Neural crest cell (in vitro differentiated cells): ENCODE data around the gene PIGR. TPM values are rescaled to one million over a fixed set of nuclear protein-coding genes. Genes with fewer than 3 reads are reported as not detected.

Experiments
- DNase-seq: peaks from one replicate; pipeline ENCODE4 v3.0.0; 2021; ENCODE audit warnings: low read depth, mixed read lengths, low spot score
- H3K27ac Mint-ChIP-seq: one replicate; pipeline ENCODE4 v1.8.0; 2021; ENCODE audit warnings: mild to moderate bottlenecking, mixed read lengths; ENCODE audit not compliant: unreplicated experiment
- H3K27me3 Mint-ChIP-seq: 2 replicates; pipeline ENCODE4 v1.8.0; 2021; ENCODE audit warnings: low read depth, mild to moderate bottlenecking, mixed read lengths
- H3K36me3 Mint-ChIP-seq: 2 replicates; pipeline ENCODE4 v1.8.0; 2021; ENCODE audit warnings: low read depth, mild to moderate bottlenecking, mixed read lengths
- H3K4me1 Mint-ChIP-seq: 2 replicates; pipeline ENCODE4 v1.8.0; 2021; ENCODE audit warnings: mixed read lengths
- H3K4me3 Mint-ChIP-seq: one replicate; pipeline ENCODE4 v1.8.0; 2021; ENCODE audit warnings: mild to moderate bottlenecking, mixed read lengths
- H3K9me3 Mint-ChIP-seq: 2 replicates; pipeline ENCODE4 v1.8.0; 2021; ENCODE audit warnings: mixed read lengths
- CTCF ChIP-seq: fragments of 200-600 bp; sonication (generic); conservative IDR thresholded peaks from 2 replicates; pipeline ENCODE4 v1.5.0; 2021; ENCODE audit warnings: antibody characterized with exemption, mild to moderate bottlenecking
- total RNA-seq: library from RNA; stranded (reverse); gene quantifications from 2 replicates; pipeline ENCODE4 v1.2.1, GENCODE V29; 2021

PIGR gene
- total RNA-seq, 1 donor from 2014 or later = not detected

DNA sequence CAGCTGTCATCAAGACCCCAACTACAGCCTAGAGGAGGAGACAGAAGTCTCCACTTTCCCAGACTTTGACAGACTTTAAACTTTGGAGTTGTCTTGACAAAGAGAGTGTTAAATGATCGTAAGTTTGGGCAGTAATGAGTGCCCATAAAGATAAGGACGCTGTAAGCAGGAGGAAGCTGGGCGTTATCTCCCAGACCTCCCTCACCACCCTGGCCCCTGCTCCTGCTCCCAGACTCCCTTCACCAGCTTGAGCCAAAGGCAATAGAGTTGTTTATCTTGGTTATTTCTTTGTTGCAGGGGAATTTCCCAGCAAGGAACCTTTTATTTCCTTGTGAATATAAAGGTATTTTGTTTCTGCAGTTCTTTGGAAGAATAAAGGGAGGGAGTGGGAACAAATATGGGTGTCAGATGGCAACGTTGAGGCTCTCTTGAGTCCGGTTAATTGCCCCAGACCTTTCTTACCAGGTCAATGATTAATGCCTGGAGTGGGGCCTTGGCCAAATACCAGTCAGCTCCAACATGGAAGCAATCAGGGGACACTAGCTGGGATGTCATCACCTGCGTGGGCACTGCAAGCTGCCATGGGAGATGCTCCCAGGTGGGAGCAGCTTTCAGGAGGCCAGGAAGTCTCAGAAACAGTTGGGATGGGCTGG is 4.4 kb downstream of the PIGR start:
- DNase-seq = no peak
- Mint-ChIP-seq H3K4me3 (no peak overlapping the region), H3K36me3 (no peaks in the 10 kb centered on the region), H3K9me3 (no peaks in the 10 kb centered on the region), H3K27ac (no peak overlapping the region), H3K4me1 (no peaks in the 10 kb centered on the region), H3K27me3 (peaks cover 20% of the 10 kb centered on the region)
- TF ChIP-seq CTCF = no peak

DNA sequence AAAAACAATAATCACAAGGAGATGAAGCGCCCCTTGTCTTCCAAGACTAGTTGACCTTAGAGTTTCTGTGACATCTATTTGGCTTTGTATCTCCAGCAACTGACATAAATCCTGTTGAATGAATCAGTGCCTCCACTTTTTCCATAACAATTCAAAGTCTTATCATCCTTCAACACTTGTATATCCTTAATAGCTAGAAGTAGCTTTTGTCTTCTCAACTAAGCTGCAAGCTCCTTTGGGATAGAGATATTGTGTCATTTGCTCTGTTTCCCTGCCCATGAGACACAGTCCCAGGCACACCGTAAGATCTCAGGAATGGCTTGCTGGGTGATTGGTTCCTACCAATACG is 5.7 kb downstream of the PIGR start:
- Mint-ChIP-seq H3K27me3 (peaks cover 20% of the 10 kb centered on the region), H3K4me3 (no peak overlapping the region), H3K27ac (no peak overlapping the region), H3K36me3 (no peaks in the 10 kb centered on the region), H3K9me3 (no peaks in the 10 kb centered on the region), H3K4me1 (no peaks in the 10 kb centered on the region)
- no peak for DNase-seq
- no peak for TF ChIP-seq CTCF

- no peaks in the 10 kb centered on the region for H3K36me3 Mint-ChIP-seq
- no peaks in the 10 kb centered on the region for H3K4me1 Mint-ChIP-seq
- no peak for DNase-seq
- H3K4me3 Mint-ChIP-seq = no peak overlapping the region
- H3K27me3 Mint-ChIP-seq = peaks cover 15% of the 10 kb centered on the region
- H3K9me3 Mint-ChIP-seq = no peaks in the 10 kb centered on the region
- H3K27ac Mint-ChIP-seq = no peak overlapping the region
- no peak for TF ChIP-seq CTCF
Observed at GRCh38 chr1:206939841-206940587, 6.3 kb downstream of the PIGR start.

DNA sequence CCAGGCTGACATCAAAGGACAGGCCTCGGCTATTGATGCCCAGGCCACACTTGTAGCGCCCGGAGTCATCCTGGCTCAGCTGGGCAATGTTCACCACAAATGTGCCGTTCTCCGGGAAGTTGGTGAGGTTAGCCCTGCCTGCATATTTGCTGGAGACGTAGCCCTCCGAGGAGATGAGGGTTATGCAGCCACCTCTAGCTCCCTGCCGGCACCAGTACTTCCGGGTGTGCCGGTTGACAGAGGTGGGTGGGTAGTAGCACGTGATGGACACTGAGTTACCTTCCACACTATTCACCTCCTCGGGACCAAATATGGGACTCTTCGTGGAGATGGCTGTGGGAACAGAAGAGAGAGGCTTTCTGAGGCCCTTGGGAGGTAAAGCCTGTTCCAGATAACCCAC is 7.1 kb downstream of the PIGR start:
- H3K4me3 Mint-ChIP-seq = no peak overlapping the region
- DNase-seq = no peak

DNA sequence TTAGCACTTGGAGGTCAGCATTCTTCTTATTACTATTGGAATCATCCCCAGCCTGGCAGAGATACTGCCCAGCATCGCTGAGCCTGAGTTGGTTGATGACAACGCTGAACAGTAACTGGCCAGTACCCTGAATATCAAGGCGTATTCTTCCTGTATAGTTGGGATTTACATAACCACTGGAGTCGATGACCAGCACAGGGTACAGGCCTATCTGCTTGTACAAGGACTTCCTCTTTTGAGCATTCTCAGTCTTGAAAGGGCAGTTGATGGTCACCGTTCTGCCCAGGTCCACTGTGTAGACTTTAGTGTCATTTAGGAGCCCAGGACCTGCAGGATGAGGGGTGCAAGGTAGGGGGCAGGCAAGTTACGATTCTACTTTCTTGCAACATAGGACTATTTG is 8.8 kb downstream of the PIGR start:
- H3K4me3 Mint-ChIP-seq = no peak overlapping the region
- no peaks in the 10 kb centered on the region for H3K9me3 Mint-ChIP-seq
- H3K27ac Mint-ChIP-seq = no peak overlapping the region
- H3K27me3 Mint-ChIP-seq = no peaks in the 10 kb centered on the region
- H3K36me3 Mint-ChIP-seq = no peaks in the 10 kb centered on the region
- no peaks in the 10 kb centered on the region for H3K4me1 Mint-ChIP-seq
- DNase-seq = no peak
- no peak for TF ChIP-seq CTCF

More for the DNA sequence above, 7.1 kb downstream of the PIGR start:
- no peaks in the 10 kb centered on the region for H3K36me3 Mint-ChIP-seq
- H3K27me3 Mint-ChIP-seq = peaks cover 10% of the 10 kb centered on the region
- H3K9me3 Mint-ChIP-seq = no peaks in the 10 kb centered on the region
- no peaks in the 10 kb centered on the region for H3K4me1 Mint-ChIP-seq
- TF ChIP-seq CTCF = no peak
- no peak overlapping the region for H3K27ac Mint-ChIP-seq
